K562 (cell line): ENCODE measurements around the gene PDLIM7. TPM values are rescaled to one million over a fixed set of nuclear protein-coding genes. Genes with fewer than 3 reads are reported as not detected.

ENCODE experiments used
- ATF4 ChIP-seq: fragments of 450-650 bp; formaldehyde crosslinking; IDR thresholded peaks from 2 replicates; pipeline ENCODE4 v1.4.0; 2022; ENCODE audit warnings: mild to moderate bottlenecking, moderate library complexity
- BMI1 ChIP-seq: fragments of 150-350 bp; IDR thresholded peaks from 2 replicates; pipeline ENCODE4 v1.6.1; 2014; ENCODE audit warnings: low read length
- CREB3 ChIP-seq: fragments of 450-650 bp; conservative IDR thresholded peaks from 2 replicates; pipeline ENCODE4 v1.6.1; 2016; ENCODE audit warnings: missing genetic modification characterization, low read depth, mild to moderate bottlenecking, missing compliant biosample characterization, moderate library complexity
- EGR1 ChIP-seq: fragments of 450-650 bp; conservative IDR thresholded peaks from 2 replicates; pipeline ENCODE4 v1.6.1; 2017; ENCODE audit warnings: mild to moderate bottlenecking
- FOXJ3 ChIP-seq: sonication (generic); formaldehyde crosslinking; IDR thresholded peaks from 2 replicates; pipeline ENCODE4 v1.4.0; 2020; ENCODE audit warnings: mild to moderate bottlenecking, missing genetic modification reagents
- FOXK1 ChIP-seq: sonication (generic); formaldehyde crosslinking; IDR thresholded peaks from 2 replicates; pipeline ENCODE4 v1.8.0; 2022; ENCODE audit warnings: missing genetic modification reagents, mild to moderate bottlenecking, borderline replicate concordance
- HMG20B ChIP-seq: fragments of 250-450 bp; sonication (Bioruptor Pico); IDR thresholded peaks from 2 replicates; pipeline ENCODE4 v1.5.0; 2021; ENCODE audit warnings: mild to moderate bottlenecking
- MCM2 ChIP-seq: fragments of 450-650 bp; IDR thresholded peaks from 2 replicates; pipeline ENCODE4 v1.6.1; 2017; ENCODE audit warnings: low read depth, mild to moderate bottlenecking
- NKRF ChIP-seq: fragments of 450-650 bp; IDR thresholded peaks from 2 replicates; pipeline ENCODE4 v1.6.1; 2016; ENCODE audit warnings: borderline replicate concordance
- NUFIP1 ChIP-seq: fragments of 450-650 bp; IDR thresholded peaks from 2 replicates; pipeline ENCODE4 v1.6.1; 2018; ENCODE audit not compliant: partially characterized antibody
- PBX2 ChIP-seq, 2 experiments: IDR thresholded peaks in 1 of 2; conservative IDR thresholded peaks in 1 of 2; 2 replicates each; pipeline ENCODE4 v1.6.1; 2016; ENCODE audit warnings: low read depth in 2 of 2, mild to moderate bottlenecking in 1 of 2, missing compliant biosample characterization in 1 of 2, missing genetic modification characterization in 1 of 2, moderate library complexity in 1 of 2
- SRSF7 ChIP-seq: fragments of 200-400 bp; formaldehyde crosslinking; optimal IDR thresholded peaks from 2 replicates; pipeline ENCODE3; 2017; ENCODE audit warnings: mild to moderate bottlenecking, low read depth, low read length
- THRB ChIP-seq: fragments of 450-650 bp; formaldehyde crosslinking; conservative IDR thresholded peaks from 2 replicates; pipeline ENCODE4 v1.4.0; 2022; ENCODE audit warnings: mild to moderate bottlenecking, missing genetic modification characterization
- ZNF408 ChIP-seq: fragments of 250-450 bp; sonication (Bioruptor Pico); IDR thresholded peaks from 2 replicates; pipeline ENCODE4 v1.4.0; 2020; ENCODE audit warnings: low read depth, mild to moderate bottlenecking, moderate library complexity
- ZNF592 ChIP-seq: fragments of 450-650 bp; IDR thresholded peaks from 2 replicates; pipeline ENCODE4 v1.6.1; 2017; ENCODE audit warnings: antibody characterized with exemption, mild to moderate bottlenecking
- polyA plus RNA-seq, 8 experiments: library from polyadenylated mRNA; depleted of rRNA in 4 of 8; stranded (reverse) in 5 of 8; unstranded in 3 of 8; fragments of >200 nt; fragmentation: Nextera tagmentation in 2 of 8; fragmentation: Illumina TruSeq in 1 of 8; extraction: Ambion mirVana in 2 of 8; extraction: Trizol in 1 of 8; gene quantifications; 2 replicates each; pipeline versions ENCODE4 v1.2.1 to v1.2.3, GENCODE V29; 2011 to 2014; ENCODE audit warnings: inconsistent platforms in 1 of 8, missing spikeins in 1 of 8
- total RNA-seq, 7 experiments: library from RNA; depleted of rRNA in 6 of 7; stranded (reverse); fragments of >200 nt in 6 of 7; fragmentation: Illumina TruSeq in 2 of 7; extraction: Trizol in 2 of 7; gene quantifications; 2 replicates each; pipeline versions ENCODE4 v1.2.1 to v1.2.3, GENCODE V29; 2011 to 2021; ENCODE audit warnings: low replicate concordance in 1 of 7

PDLIM7 gene
- total and polyA plus RNA-seq, 9 of the 15 experiments (the other 6 are each of a cell fraction or from before 2014, with no cell fraction given) = 2.1 to 124 (median 32.6) TPM

GRCh38 chr5:177447066-177447610 lies 50.3 kb downstream of the PDLIM7 start (continued):
- TF ChIP-seq THRB (CRISPR knock-in tag) (no peak), BMI1 (peak; percentile 64; the same call in 1 of the 2 replicates), PBX2 (CRISPR knock-in tag; IDR thresholded peaks at IDR 0.05; ENCODE audit: low read depth) (no peak), PBX2 (tag; conservative IDR thresholded peaks at IDR 0.05; ENCODE audit: low read depth) (no peak), SRSF7 (no peak), NKRF (no peak), CREB3 (tag) (no peak), ATF4 (CRISPR knock-in tag) (no peak), HMG20B (CRISPR knock-in tag) (no peak), ZNF408 (CRISPR knock-in tag) (no peak), ZNF592 (0 out of 2 replicates have a peak, but pooled peaks have one; percentile 2), NUFIP1 (no peak), EGR1 (peak; percentile 27; the same call in 1 of the 2 replicates), FOXJ3 (CRISPR knock-in tag) (no peak), MCM2 (no peak), FOXK1 (CRISPR knock-in tag) (no peak)
